HG03097 (cell line): ENCODE data around the gene PTER.

Experiments used
- ATAC-seq: cut with Tn5 transposase; IDR thresholded peaks from one replicate; pipeline ENCODE4 v1.9.1; 2021; ENCODE audit not compliant: unreplicated experiment, low FRiP score

Gene PTER

DNA sequence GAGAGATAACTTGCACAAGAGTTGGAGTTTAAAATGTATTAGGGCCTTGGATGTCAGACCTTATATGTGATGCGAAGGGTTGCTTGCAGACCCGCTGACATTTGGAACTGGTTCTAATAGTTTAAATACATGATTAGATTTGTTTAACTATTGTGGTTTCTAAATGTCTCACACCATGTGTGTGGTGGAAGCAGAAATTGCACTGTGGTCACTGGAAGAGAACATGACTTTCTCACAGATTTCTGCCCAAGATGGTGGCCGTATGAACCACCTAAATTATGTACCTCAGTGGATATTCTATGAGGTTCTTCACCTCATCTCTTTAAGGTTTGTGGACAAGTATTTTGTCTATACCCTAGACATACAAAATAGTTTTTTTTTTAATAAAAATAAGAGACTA, 93.0 kb downstream of the PTER start:
- ATAC-seq = no peak

DNA sequence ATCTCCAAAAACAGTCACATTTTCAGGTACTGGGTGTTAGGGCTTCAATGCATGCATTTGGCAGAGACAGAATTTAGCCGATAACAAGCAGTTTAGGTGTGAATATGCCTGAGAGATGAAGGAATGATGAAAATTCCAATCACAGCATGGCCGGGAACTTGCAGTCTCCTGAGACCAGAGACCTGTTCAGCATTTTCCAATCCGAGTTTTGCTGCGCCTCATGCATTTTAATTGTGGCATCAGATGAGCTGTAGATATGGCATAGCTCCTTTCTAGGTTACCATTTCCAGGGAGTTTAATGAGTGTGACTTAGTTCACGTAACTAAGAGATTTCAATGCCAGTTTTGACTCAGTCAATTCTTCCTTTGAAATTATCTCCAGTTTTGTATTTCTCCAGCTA, 99.3 kb downstream of the PTER start:
- ATAC-seq = no peak

DNA sequence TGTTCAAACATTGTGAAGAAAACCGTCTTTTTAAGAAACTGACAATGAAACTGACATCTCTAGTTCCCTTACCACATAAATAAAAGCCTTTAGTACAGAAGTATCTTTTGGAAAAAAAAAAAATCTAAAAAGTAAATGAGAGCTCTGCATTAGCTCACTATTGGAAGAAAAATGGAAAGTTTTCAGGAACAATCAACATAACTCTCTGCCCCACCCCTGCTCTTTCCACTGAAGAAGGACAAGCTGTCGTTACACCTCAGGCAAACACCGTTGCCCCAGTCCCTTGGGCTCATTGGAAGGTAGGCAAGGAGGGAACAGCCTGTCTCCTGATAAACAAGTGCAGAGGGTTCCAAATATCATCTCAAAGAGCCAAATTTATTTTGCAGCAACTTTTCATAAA, 107.3 kb downstream of the PTER start:
- no peak for ATAC-seq

DNA sequence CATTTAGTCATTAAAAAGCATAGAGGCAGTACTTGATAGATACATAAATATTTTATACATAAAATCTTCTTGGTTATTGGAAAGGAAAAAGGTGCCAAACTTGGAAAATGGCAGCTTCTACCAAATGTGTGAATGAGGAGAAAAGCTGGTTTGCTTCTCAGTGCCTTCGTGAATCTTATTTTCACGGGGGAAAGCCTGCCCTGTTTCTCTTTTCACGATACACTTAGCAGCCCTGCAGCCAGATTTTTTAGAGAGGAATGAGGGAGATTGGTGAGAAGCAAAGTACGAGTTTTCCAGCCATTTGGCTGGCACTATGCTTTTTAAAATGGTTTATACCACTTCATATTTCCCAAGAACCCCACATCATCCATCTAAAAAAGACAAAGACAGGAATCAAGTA, 107.8 kb downstream of the PTER start:
- no peak for ATAC-seq

DNA sequence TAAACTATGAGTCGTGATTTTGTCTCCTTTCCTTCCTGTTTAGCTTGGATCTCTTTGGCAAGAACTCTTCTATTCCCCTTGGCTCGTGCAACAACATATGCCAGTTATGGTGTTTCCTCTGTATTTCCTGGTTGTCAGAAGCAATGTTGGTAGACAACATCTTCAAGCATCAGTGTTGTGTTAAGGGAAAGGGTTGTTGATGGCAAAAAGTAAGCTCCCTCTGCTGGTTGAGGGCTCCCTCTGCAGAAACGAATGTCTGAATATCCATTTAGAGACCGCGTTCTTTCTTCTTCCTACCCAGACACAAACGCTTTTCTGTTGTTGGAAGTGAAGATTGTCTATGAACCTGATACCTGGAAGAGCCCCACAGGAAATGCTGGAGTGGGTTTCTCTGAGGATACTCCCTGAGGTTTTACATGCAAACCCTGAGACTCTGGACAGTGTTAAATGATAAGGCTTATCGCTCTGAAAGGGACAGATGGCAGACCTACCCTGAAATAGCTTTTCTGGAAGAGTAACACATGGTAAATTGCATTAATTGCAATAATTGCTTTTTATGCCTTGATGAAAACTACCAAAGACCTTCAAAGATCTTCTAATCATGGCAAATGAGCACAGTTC, 108.4 kb downstream of the PTER start:
- no peak for ATAC-seq

DNA sequence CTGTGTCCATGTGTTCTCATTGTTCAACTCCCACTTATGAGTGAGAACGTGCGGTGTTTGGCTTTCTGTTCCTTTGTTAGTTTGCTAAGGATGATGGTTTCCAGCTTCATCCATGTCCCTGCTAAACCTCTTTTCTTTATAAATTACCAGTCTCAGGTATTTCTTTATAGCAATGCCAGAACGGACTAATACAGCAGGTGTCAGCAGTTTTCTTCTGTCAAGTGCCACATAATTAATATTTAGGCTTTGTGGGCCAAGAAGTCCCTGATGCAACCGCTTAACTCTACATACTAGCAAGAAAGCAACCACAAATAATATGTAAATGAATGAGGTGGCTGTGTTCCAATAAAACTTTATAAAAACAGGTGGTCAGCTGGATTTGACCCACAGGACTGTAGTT, 111.2 kb downstream of the PTER start:
- no peak for ATAC-seq

DNA sequence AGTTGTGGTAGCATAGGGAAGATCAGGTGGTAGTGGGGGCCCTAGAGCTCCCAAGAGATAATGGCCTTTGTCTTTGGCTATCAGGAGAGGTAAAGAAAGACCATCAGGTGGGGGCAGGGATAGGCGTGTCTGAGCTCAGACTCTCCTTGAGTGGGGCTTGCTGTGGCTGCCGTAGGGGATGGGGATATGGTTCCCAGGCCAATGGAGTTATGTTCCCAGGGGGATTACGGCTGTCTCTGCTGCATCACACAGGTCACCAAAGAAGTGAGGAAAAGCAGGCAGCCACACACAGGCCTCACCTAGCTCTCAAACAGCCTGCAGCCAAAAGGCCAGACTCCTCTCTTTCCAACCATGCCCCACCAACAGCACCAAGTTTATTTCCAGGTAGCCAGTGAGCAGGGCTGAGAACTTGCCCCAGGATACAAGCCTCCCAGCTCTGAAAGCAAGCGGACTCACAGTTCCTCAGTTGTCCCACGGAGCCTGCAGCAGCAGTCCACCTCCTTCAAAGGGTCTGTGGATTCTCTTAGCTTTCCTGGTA, 122.5 kb downstream of the PTER start:
- ATAC-seq = no peak

DNA sequence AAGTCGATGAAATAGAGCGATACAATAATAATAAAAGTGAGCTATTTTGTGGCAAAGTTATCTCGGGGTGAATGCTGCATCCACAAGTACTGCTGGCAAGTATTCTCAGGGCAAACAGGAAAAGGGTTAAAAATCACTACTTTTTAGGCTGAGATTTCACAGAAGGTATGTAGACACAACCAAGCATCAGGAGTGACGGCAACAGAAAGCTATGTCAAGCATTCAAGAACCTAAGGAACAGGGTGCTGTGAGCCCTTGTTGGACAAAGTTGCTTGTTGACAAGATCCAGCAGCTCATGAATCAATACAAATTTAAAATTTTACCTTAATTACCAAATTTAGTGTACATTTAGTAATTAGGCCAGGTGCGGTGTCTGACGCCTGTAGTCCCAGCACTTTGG, 126.1 kb downstream of the PTER start:
- ATAC-seq = no peak
